SH-SY5Y (cell line): ENCODE measurements around the gene KNOP1.

Experiments used
- GATA2 ChIP-seq: IDR thresholded peaks from 2 replicates; pipeline ENCODE4 v1.6.1; 2011; ENCODE audit warnings: mild to moderate bottlenecking, low read depth, low read length
- GATA3 ChIP-seq: IDR thresholded peaks from 2 replicates; pipeline ENCODE4 v1.6.1; 2011; ENCODE audit warnings: low read depth, mild to moderate bottlenecking, low read length, moderate library complexity

DNA sequence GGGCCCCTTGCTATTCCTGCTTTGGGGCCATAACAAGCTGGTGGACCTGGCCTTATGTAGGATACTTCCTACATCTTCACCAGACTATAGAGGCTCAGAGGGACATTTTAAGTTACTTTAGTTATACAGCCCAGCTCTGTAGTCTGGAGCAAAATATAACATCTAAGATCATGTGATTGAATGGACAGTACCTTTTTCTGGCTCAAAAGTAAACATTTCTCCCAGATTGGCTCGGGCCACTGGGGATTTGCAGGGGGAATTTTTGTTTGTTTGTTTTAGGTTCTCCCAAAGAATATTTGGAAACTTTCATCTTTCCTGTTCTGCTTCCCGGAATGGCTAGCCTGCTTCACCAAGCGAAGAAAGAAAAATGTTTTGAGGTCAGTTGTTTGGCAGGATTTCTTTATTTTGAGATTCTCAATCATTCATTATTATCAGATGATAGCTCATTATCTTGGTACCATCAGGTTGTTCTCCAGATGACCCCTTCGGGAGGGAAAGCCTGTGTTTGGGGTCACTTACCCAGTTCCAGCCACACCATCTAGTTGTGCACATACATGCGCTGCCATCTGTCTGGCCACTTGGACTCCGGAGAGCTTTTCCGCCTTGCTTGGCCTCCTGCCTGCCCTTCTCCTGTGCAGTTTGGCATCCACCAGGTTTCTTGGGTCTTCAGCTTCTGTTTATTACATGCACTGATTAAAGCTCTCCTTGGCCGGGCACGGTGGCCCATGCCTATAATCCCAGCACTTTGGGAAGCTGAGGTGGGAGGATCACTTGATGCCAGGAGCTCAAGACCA is 17.2 kb upstream of the KNOP1 start:
- no peak for TF ChIP-seq GATA2
- no peak for TF ChIP-seq GATA3
